PC-3 (cell line): Measurements from ENCODE around the gene EAPP. TPM values are rescaled to one million over a fixed set of nuclear protein-coding genes. Genes with fewer than 3 reads are reported as not detected.

Experiments
- ATAC-seq: fragments of 200-7000 bp; cut with Tn5 transposase; 2 replicates; pipeline ENCODE4 v1.9.1; 2020; ENCODE audit warnings: mild to moderate bottlenecking, moderate library complexity
- BruUV-seq: library from RNA; stranded (reverse); fragments of 400-500 nt; replicated peaks from 2 replicates; lab custom pipeline; 2021; lab: Mats Ljungman, UMichigan
- CTCF ChIA-PET: fragments of 300-600 bp; sonication (Branson Sonifier 250); formaldehyde crosslinking; loops from one replicate; lab custom pipeline; 2022; ENCODE audit warnings: antibody characterized with exemption; lab: Charles Lee
- POLR2A ChIA-PET: fragments of 300-600 bp; sonication (Branson Sonifier 250); formaldehyde crosslinking; loops from one replicate; lab custom pipeline; 2022; ENCODE audit warnings: antibody characterized with exemption; ENCODE audit not compliant: unreplicated experiment; lab: Charles Lee
- DNase-seq: peaks from one replicate; pipeline ENCODE4 v3.0.0-alpha.2; 2015
- H2AFZ ChIP-seq: fragments of 300-600 bp; sonication (generic); 2 replicates; pipeline ENCODE4 v1.6.0; 2016; ENCODE audit warnings: antibody characterized with exemption, low read length
- H3F3A ChIP-seq: fragments of 300-600 bp; sonication (generic); one replicate; pipeline ENCODE4 v1.6.0; 2017; ENCODE audit warnings: antibody characterized with exemption, low read length, control low read depth, mild to moderate bottlenecking; ENCODE audit not compliant: unreplicated experiment
- H3K27ac ChIP-seq: fragments of 300-600 bp; sonication (generic); 2 replicates; pipeline ENCODE4 v1.5.1; 2016; ENCODE audit warnings: mild to moderate bottlenecking, low read length
- H3K27me3 ChIP-seq: fragments of 300-600 bp; sonication (generic); 2 replicates; pipeline ENCODE4 v1.6.1; 2016; ENCODE audit warnings: low read length, mixed read lengths
- H3K36me3 ChIP-seq: fragments of 300-600 bp; sonication (generic); 2 replicates; pipeline ENCODE4 v1.6.1; 2016; ENCODE audit warnings: low read depth, mixed run types, low read length, mixed read lengths
- H3K4me1 ChIP-seq: fragments of 300-600 bp; sonication (generic); 2 replicates; pipeline ENCODE4 v1.5.1; 2016; ENCODE audit warnings: low read length; ENCODE audit not compliant: insufficient read depth
- H3K4me2 ChIP-seq: fragments of 300-600 bp; sonication (generic); 2 replicates; pipeline ENCODE4 v1.6.0; 2016; ENCODE audit warnings: low read length
- H3K4me3 ChIP-seq: fragments of 300-600 bp; sonication (generic); 2 replicates; pipeline ENCODE4 v1.5.1; 2016; ENCODE audit warnings: mild to moderate bottlenecking, low read length, mixed read lengths
- H3K79me2 ChIP-seq: fragments of 300-600 bp; sonication (generic); 2 replicates; pipeline ENCODE4 v1.6.1; 2017; ENCODE audit warnings: low read length, mixed read lengths
- H3K9ac ChIP-seq: fragments of 300-600 bp; sonication (generic); 2 replicates; pipeline ENCODE4 v1.6.0; 2016; ENCODE audit warnings: mild to moderate bottlenecking, low read length
- H3K9me2 ChIP-seq: fragments of 300-600 bp; sonication (generic); replicated peaks from 2 replicates; pipeline ENCODE4 v1.6.1; 2016; ENCODE audit warnings: mixed run types, low read length, mixed read lengths
- H3K9me3 ChIP-seq: fragments of 300-600 bp; sonication (generic); 2 replicates; pipeline ENCODE4 v1.6.1; 2016; ENCODE audit warnings: low read length, mixed read lengths
- H4K20me1 ChIP-seq: fragments of 300-600 bp; sonication (generic); 2 replicates; pipeline ENCODE4 v1.6.1; 2016; ENCODE audit warnings: low read length, mixed read lengths
- CTCF ChIP-seq: fragments of 300-600 bp; sonication (generic); conservative IDR thresholded peaks from 2 replicates; pipeline ENCODE4 v1.5.1; 2017; ENCODE audit warnings: antibody characterized with exemption, low read depth, mild to moderate bottlenecking, low read length
- EZH2 ChIP-seq: fragments of 300-600 bp; sonication (generic); IDR thresholded peaks from one replicate; pipeline ENCODE4 v1.6.1; 2017; ENCODE audit warnings: antibody characterized with exemption, mild to moderate bottlenecking, low read length; ENCODE audit not compliant: unreplicated experiment
- EZH2phosphoT487 ChIP-seq: fragments of 300-600 bp; sonication (generic); IDR thresholded peaks from 2 replicates; pipeline ENCODE4 v1.6.1; 2018; ENCODE audit warnings: mild to moderate bottlenecking, antibody characterized with exemption, low read length, borderline replicate concordance
- intact Hi-C: fragments of 100-400 bp; cut with micrococcal nuclease; formaldehyde crosslinking; loops from 2 replicates; pipeline ENCODE4 v1.9.0; 2023
- total RNA-seq: library from RNA; depleted of rRNA; stranded (reverse); fragments of >200 nt; gene quantifications from 2 replicates; pipeline ENCODE4 v1.2.3, GENCODE V29; 2014

EAPP gene
- total RNA-seq, 1 experiment from 2014 or later: 49.5 TPM

GRCh38 chr14:34474187-34474679 lies 65.3 kb downstream of the EAPP start:
- H3K9ac ChIP-seq: no peak overlapping the region
- no peak overlapping the region for H2AFZ ChIP-seq
- ChIA-PET POLR2A (no interaction called here), CTCF (no interaction called here)
- H3K79me2 ChIP-seq: no peaks in the 10 kb centered on the region
- H3K4me1 ChIP-seq: no peaks in the 10 kb centered on the region
- H3K4me2 ChIP-seq: no peak overlapping the region
- intact Hi-C loops: no loop called here
- H3F3A ChIP-seq: no peaks in the 10 kb centered on the region
- no peaks in the 10 kb centered on the region for H3K36me3 ChIP-seq
- no peaks in the 10 kb centered on the region for H4K20me1 ChIP-seq
- BruUV-seq: no TSS peak
- no peaks in the 10 kb centered on the region for H3K27me3 ChIP-seq
- no peaks in the 10 kb centered on the region for H3K9me3 ChIP-seq
- no peak overlapping the region for H3K27ac ChIP-seq
- no peak overlapping the region for H3K4me3 ChIP-seq
- H3K9me2 ChIP-seq: no peaks in the 10 kb centered on the region
- no peak for DNase-seq
- TF ChIP-seq EZH2phosphoT487 (no peak), CTCF (no peak), EZH2 (no peak)
- no peak for ATAC-seq

GRCh38 chr14:34472706-34473279 lies 66.7 kb downstream of the EAPP start:
- no peak overlapping the region for H3K9ac ChIP-seq
- ChIA-PET CTCF (no interaction called here), POLR2A (interaction anchor here (0.6 kb wide), 1 partner anchor 61 kb away, joined by 3 read pairs; no protein-coding TSS in a partner anchor)
- no peak overlapping the region for H3K4me3 ChIP-seq
- no peak overlapping the region for H3K27ac ChIP-seq
- no peak overlapping the region for H2AFZ ChIP-seq
- no peaks in the 10 kb centered on the region for H3K4me1 ChIP-seq
- no peaks in the 10 kb centered on the region for H3K36me3 ChIP-seq
- no peaks in the 10 kb centered on the region for H3K79me2 ChIP-seq
- intact Hi-C loops: no loop called here
- H3K9me3 ChIP-seq: no peaks in the 10 kb centered on the region
- no peak for DNase-seq
- BruUV-seq: no TSS peak
- TF ChIP-seq EZH2phosphoT487: no peak
- TF ChIP-seq CTCF: no peak
- no peak for TF ChIP-seq EZH2
- no peaks in the 10 kb centered on the region for H4K20me1 ChIP-seq
- H3K9me2 ChIP-seq: no peaks in the 10 kb centered on the region
- no peak overlapping the region for H3K4me2 ChIP-seq
- no peaks in the 10 kb centered on the region for H3F3A ChIP-seq
- H3K27me3 ChIP-seq: no peaks in the 10 kb centered on the region
- no peak for ATAC-seq

GRCh38 chr14:34470319-34470718 lies 69.2 kb downstream of the EAPP start:
- ATAC-seq: no peak
- no peaks in the 10 kb centered on the region for H4K20me1 ChIP-seq
- H2AFZ ChIP-seq: no peak overlapping the region
- no peak overlapping the region for H3K27ac ChIP-seq
- H3K4me1 ChIP-seq: no peaks in the 10 kb centered on the region
- no peak overlapping the region for H3K9ac ChIP-seq
- POLR2A ChIA-PET: interaction anchor here (0.5 kb wide), 1 partner anchor 29 kb away, joined by 4 read pairs; no protein-coding TSS in a partner anchor
- intact Hi-C loops: no loop called here
- H3F3A ChIP-seq: no peaks in the 10 kb centered on the region
- no peak overlapping the region for H3K4me3 ChIP-seq
- no peak for DNase-seq
- CTCF ChIA-PET: no interaction called here
- no peaks in the 10 kb centered on the region for H3K9me2 ChIP-seq
- H3K79me2 ChIP-seq: no peaks in the 10 kb centered on the region
- H3K27me3 ChIP-seq: no peaks in the 10 kb centered on the region
- no peaks in the 10 kb centered on the region for H3K36me3 ChIP-seq
- BruUV-seq: no TSS peak
- no peaks in the 10 kb centered on the region for H3K9me3 ChIP-seq
- no peak overlapping the region for H3K4me2 ChIP-seq
- TF ChIP-seq EZH2 (no peak), EZH2phosphoT487 (no peak), CTCF (no peak)
